ENCODE results near the gene GPBP1L1.

Gene GPBP1L1

GRCh38 chr1:45619149-45619921 lies 67.0 kb downstream of the GPBP1L1 start:
- DNase-seq (ENCODE audit: extremely low read depth, low read depth) = no peak
- TF ChIP-seq CTCF (IDR thresholded peaks at IDR 0.05; ENCODE audit: low read depth, low read length) = no peak

GRCh38 chr1:45617618-45618017 lies 68.7 kb downstream of the GPBP1L1 start:
- no peak for TF ChIP-seq CTCF (IDR thresholded peaks at IDR 0.05; ENCODE audit: low read depth, low read length)
- DNase-seq (ENCODE audit: extremely low read depth, low read depth) = no peak

- no peak for DNase-seq (ENCODE audit: extremely low read depth, low read depth)
- TF ChIP-seq CTCF (IDR thresholded peaks at IDR 0.05; ENCODE audit: low read depth, low read length) = no peak
These were observed 70.4 kb downstream of the GPBP1L1 start for GRCh38 chr1:45615885-45616284.

- DNase-seq (ENCODE audit: extremely low read depth, low read depth) = no peak
- TF ChIP-seq CTCF (IDR thresholded peaks at IDR 0.05; ENCODE audit: low read depth, low read length) = no peak
These were observed 73.3 kb downstream of the GPBP1L1 start for GRCh38 chr1:45612941-45613579.

- DNase-seq (ENCODE audit: extremely low read depth, low read depth) = no peak
- no peak for TF ChIP-seq CTCF (IDR thresholded peaks at IDR 0.05; ENCODE audit: low read depth, low read length)
These were observed 75.6 kb downstream of the GPBP1L1 start for GRCh38 chr1:45610589-45611226.

- TF ChIP-seq CTCF (IDR thresholded peaks at IDR 0.05; ENCODE audit: low read depth, low read length) = no peak
- DNase-seq (ENCODE audit: extremely low read depth, low read depth) = no peak
These were observed 77.9 kb downstream of the GPBP1L1 start for GRCh38 chr1:45608175-45609156.

All from AG09319 (cell line).